CD14-positive monocyte (primary cell): ENCODE data around the gene SLC35B1. TPM values are rescaled to one million over a fixed set of nuclear protein-coding genes. Genes with fewer than 3 reads are reported as not detected.

Experiments used
- DNase-seq, 3 donors: peaks; one replicate each; pipeline ENCODE4 v3.0.0-alpha.2; 2011 to 2022
- H2AFZ ChIP-seq: 2 replicates; pipeline ENCODE4 v1.6.0; 2012; ENCODE audit warnings: mild to moderate bottlenecking, low read depth, low read length, inconsistent platforms; ENCODE audit not compliant: insufficient read depth, poor library complexity, severe bottlenecking
- H3K27ac ChIP-seq, 2 donors: 1 replicate in 1 of 2; 2 replicates in 1 of 2; pipeline ENCODE4 v1.5.1; 2012 to 2013; ENCODE audit warnings: low read length in 2 of 2, control low read depth in 1 of 2, inconsistent platforms in 1 of 2, low read depth in 1 of 2, mild to moderate bottlenecking in 1 of 2
- H3K27me3 ChIP-seq, 2 donors: one replicate each; pipeline versions ENCODE4 v1.6.0 to v1.6.1; 2011 to 2013; ENCODE audit warnings: low read length in 2 of 2; ENCODE audit not compliant: control insufficient read depth in 2 of 2, insufficient read depth in 2 of 2
- H3K36me3 ChIP-seq, 2 donors: replicated peaks in 1 of 2; 1 replicate in 1 of 2; 2 replicates in 1 of 2; pipeline versions ENCODE4 v1.5.1 to v1.6.1; 2012 to 2013; ENCODE audit warnings: low read length in 2 of 2, control low read depth in 1 of 2, inconsistent platforms in 1 of 2, mild to moderate bottlenecking in 1 of 2; ENCODE audit not compliant: insufficient read depth in 2 of 2, control insufficient read depth in 1 of 2
- H3K4me1 ChIP-seq, 2 donors: 1 replicate in 1 of 2; 2 replicates in 1 of 2; pipeline versions ENCODE4 v1.5.1 to v1.6.1; 2012 to 2013; ENCODE audit warnings: low read length in 2 of 2, control low read depth in 1 of 2, inconsistent platforms in 1 of 2, mild to moderate bottlenecking in 1 of 2, moderate library complexity in 1 of 2; ENCODE audit not compliant: insufficient read depth in 2 of 2, control insufficient read depth in 1 of 2
- H3K4me2 ChIP-seq: replicated peaks from 2 replicates; pipeline ENCODE3; 2012; ENCODE audit warnings: low read length, moderate library complexity, mild to moderate bottlenecking; ENCODE audit not compliant: poor library complexity, severe bottlenecking; ENCODE audit errors: extremely low read depth
- H3K4me3 ChIP-seq, 3 experiments: fragments of 200-600 bp in 1 of 3; sonication (generic) in 1 of 3; replicated peaks in 1 of 3; 1 replicate in 2 of 3; 2 replicates in 1 of 3; pipeline ENCODE4 v1.5.1; 2011 to 2013; ENCODE audit warnings: low read length in 3 of 3, mild to moderate bottlenecking in 3 of 3, control low read depth in 2 of 3, low read depth in 2 of 3, inconsistent platforms in 1 of 3, moderate library complexity in 1 of 3
- H3K79me2 ChIP-seq: 2 replicates; pipeline ENCODE4 v1.6.0; 2012; ENCODE audit warnings: mild to moderate bottlenecking, control low read depth, inconsistent platforms, low read length, moderate library complexity; ENCODE audit not compliant: insufficient read depth
- H3K9ac ChIP-seq: 2 replicates; pipeline ENCODE4 v1.6.0; 2017; ENCODE audit warnings: low read length, mild to moderate bottlenecking; ENCODE audit not compliant: insufficient read depth, poor library complexity, severe bottlenecking
- H3K9me3 ChIP-seq, 2 donors: replicated peaks in 1 of 2; 1 replicate in 1 of 2; 2 replicates in 1 of 2; pipeline versions ENCODE4 v1.5.1 to v1.6.1; 2012 to 2013; ENCODE audit warnings: low read length in 2 of 2, control low read depth in 1 of 2; ENCODE audit not compliant: control insufficient read depth in 1 of 2, insufficient read depth in 1 of 2
- H4K20me1 ChIP-seq: 2 replicates; pipeline ENCODE4 v1.6.0; 2012; ENCODE audit warnings: mild to moderate bottlenecking, low read length, control low read depth, moderate library complexity; ENCODE audit not compliant: insufficient read depth
- H3K27ac Mint-ChIP-seq, 7 donors: one replicate each; pipeline ENCODE4 v1.8.0; 2020; ENCODE audit warnings: mild to moderate bottlenecking in 7 of 7, mixed read lengths in 7 of 7, moderate library complexity in 6 of 7, inconsistent platforms in 2 of 7
- H3K27me3 Mint-ChIP-seq, 3 donors: one replicate each; pipeline ENCODE4 v1.8.0; 2021 to 2022; ENCODE audit warnings: low read depth in 3 of 3, mild to moderate bottlenecking in 3 of 3, mixed read lengths in 3 of 3, moderate library complexity in 3 of 3, inconsistent platforms in 1 of 3
- H3K36me3 Mint-ChIP-seq, 2 donors: one replicate each; pipeline ENCODE4 v1.8.0; 2020; ENCODE audit warnings: mixed read lengths in 2 of 2, inconsistent platforms in 1 of 2, mild to moderate bottlenecking in 1 of 2
- H3K4me1 Mint-ChIP-seq: one replicate; pipeline ENCODE4 v1.8.0; 2020; ENCODE audit warnings: mild to moderate bottlenecking, mixed read lengths
- H3K4me3 Mint-ChIP-seq, 2 donors: one replicate each; pipeline ENCODE4 v1.8.0; 2020; ENCODE audit warnings: mild to moderate bottlenecking in 2 of 2, mixed read lengths in 2 of 2, moderate library complexity in 1 of 2
- H3K9me3 Mint-ChIP-seq, 7 donors: one replicate each; pipeline ENCODE4 v1.8.0; 2020 to 2022; ENCODE audit warnings: mixed read lengths in 7 of 7, mild to moderate bottlenecking in 6 of 7, moderate library complexity in 6 of 7, inconsistent platforms in 2 of 7
- CTCF ChIP-seq: fragments of 200-600 bp; IDR thresholded peaks from one replicate; pipeline ENCODE4 v1.8.0; 2022; ENCODE audit warnings: antibody characterized with exemption, mild to moderate bottlenecking
- WGBS: methylation state at CpG from one replicate; pipeline ENCODE4 v1.1.5; 2013; ENCODE audit warnings: missing lambda C conversion rate; ENCODE audit not compliant: insufficient coverage; 5-methylcytosine and 5-hydroxymethylcytosine counted together
- intact Hi-C, 2 donors: fragments of 100-400 bp; cut with micrococcal nuclease; formaldehyde crosslinking; loops; one replicate each; pipeline versions ENCODE4 v1.15.0 to v1.15.1; 2023
- polyA plus RNA-seq, 3 donors: library from polyadenylated mRNA; depleted of rRNA in 1 of 3; unstranded in 2 of 3; stranded (reverse) in 1 of 3; fragments of 300-500 nt in 2 of 3; fragments of >200 nt in 1 of 3; fragmentation: Illumina TruSeq in 2 of 3; gene quantifications; 1 replicate in 2 of 3; 2 replicates in 1 of 3; pipeline ENCODE4 v1.2.3, GENCODE V29; 2012 to 2021

Gene SLC35B1
- polyA plus RNA-seq, 3 donors = 56.0 to 61.0 (median 58.8) TPM

- peaks cover 100% of the 10 kb centered on the region for H3K79me2 ChIP-seq
Measured at GRCh38 chr17:49749730-49750129, 42.0 kb upstream of the SLC35B1 start.

DNA sequence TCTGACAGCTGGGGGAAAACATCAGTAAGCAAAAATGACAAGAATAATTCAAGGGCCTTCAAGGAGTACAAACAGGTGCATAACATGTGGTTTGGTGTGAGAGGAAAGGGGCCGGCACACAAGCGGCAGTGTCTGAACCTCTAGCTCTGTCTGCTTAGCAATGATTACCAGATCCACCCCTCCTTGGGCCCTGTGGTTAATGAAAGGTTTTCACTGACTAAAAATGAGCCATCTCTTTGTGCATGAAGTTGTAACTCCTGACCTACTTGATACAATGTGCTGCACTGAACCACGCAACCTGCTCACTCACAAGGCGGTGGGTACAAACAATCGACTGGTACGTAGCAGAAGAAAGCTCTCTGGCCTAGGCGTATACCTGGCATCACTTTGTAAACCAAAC, 41.0 kb upstream of the SLC35B1 start:
- Histone ChIP-seq H4K20me1 (peaks cover 16% of the 10 kb centered on the region), H3K4me3 (no peak overlapping the region), H3K79me2 (peaks cover 100% of the 10 kb centered on the region), H3K27ac (peak overlapping the region in 1 of 2 donors; percentile 28), H2AFZ (no peak overlapping the region), H3K4me2 (no peak overlapping the region), H3K36me3 (peaks cover 2 to 13% of the 10 kb centered on the region in 2 donors), H3K9me3 (no peaks in the 10 kb centered on the region), H3K27me3 (no peaks in the 10 kb centered on the region), H3K4me1 (peaks cover 41 to 50% of the 10 kb centered on the region in 2 donors), H3K9ac (no peak overlapping the region)
- H3K27me3 Mint-ChIP-seq = no peaks in the 10 kb centered on the region
- no CpG with 5 or more reads among the region's 7 CpGs for WGBS
- DNase-seq = no peak
- peaks cover 12 to 28% of the 10 kb centered on the region in 2 donors for H3K36me3 Mint-ChIP-seq
- intact Hi-C loops = no loop called here
- peaks cover 0 to 2% (median 0%) of the 10 kb centered on the region in 7 donors for H3K9me3 Mint-ChIP-seq
- H3K4me3 Mint-ChIP-seq = no peak overlapping the region
- TF ChIP-seq CTCF = no peak
- peaks cover 60% of the 10 kb centered on the region for H3K4me1 Mint-ChIP-seq
- peak overlapping the region in 2 of 7 donors; percentile 54 to 71 for H3K27ac Mint-ChIP-seq

More at GRCh38 chr17:49749730-49750129, 42.0 kb upstream of the SLC35B1 start:
- Histone ChIP-seq H3K9ac (no peak overlapping the region), H3K36me3 (peaks cover 2 to 13% of the 10 kb centered on the region in 2 donors), H3K27ac (peak overlapping the region in 1 of 2 donors; percentile 39), H3K4me1 (peaks cover 35 to 44% of the 10 kb centered on the region in 2 donors), H3K4me2 (no peak overlapping the region), H3K27me3 (no peaks in the 10 kb centered on the region), H3K4me3 (no peak overlapping the region), H4K20me1 (peaks cover 19% of the 10 kb centered on the region), H3K9me3 (no peaks in the 10 kb centered on the region), H2AFZ (no peak overlapping the region)
- Mint-ChIP-seq H3K36me3 (peaks cover 12 to 28% of the 10 kb centered on the region in 2 donors), H3K9me3 (peaks cover 0 to 2% (median 0%) of the 10 kb centered on the region in 7 donors), H3K27ac (no peak overlapping the region), H3K4me1 (peaks cover 65% of the 10 kb centered on the region), H3K27me3 (no peaks in the 10 kb centered on the region), H3K4me3 (no peak overlapping the region)
- WGBS = 90% methylated on average over 2 of the region's 3 CpGs
- intact Hi-C loops = no loop called here
- DNase-seq = no peak
- TF ChIP-seq CTCF = no peak
